ENCODE measurements around the gene CHST6. TPM values are rescaled to one million over a fixed set of nuclear protein-coding genes. Genes with fewer than 3 reads are reported as not detected.

Gene CHST6
- total RNA-seq, 2 donors from 2014 or later = under 0.01 TPM; not detected in 1

DNA sequence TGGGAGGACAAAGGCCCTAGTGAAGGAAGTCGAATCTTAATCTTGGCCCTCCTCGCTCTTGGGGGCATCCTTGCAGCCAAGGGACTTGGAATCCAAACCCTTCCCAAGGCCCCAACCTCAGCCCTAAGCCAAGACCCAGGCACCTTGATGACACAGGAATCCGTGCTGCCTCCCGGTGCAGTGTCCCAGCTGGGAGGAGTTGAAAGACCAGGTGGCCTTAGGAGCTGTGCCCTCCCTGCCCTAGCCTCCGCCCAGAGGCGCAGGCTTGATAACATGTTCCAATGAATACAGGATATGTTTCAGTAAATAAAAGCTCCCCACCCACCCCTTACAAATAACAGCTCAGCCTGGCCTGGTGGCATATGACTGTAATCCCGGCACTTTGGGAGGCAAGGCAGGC, 40.7 kb upstream of the CHST6 start, which contains the start of gene CHST5:
Gene CHST5, minus strand, starts transcription at position 208 of the 400 bp plus-strand sequence. CDS start 5,724 bp downstream, outside the sequence.
- TF ChIP-seq, protein P1, sequence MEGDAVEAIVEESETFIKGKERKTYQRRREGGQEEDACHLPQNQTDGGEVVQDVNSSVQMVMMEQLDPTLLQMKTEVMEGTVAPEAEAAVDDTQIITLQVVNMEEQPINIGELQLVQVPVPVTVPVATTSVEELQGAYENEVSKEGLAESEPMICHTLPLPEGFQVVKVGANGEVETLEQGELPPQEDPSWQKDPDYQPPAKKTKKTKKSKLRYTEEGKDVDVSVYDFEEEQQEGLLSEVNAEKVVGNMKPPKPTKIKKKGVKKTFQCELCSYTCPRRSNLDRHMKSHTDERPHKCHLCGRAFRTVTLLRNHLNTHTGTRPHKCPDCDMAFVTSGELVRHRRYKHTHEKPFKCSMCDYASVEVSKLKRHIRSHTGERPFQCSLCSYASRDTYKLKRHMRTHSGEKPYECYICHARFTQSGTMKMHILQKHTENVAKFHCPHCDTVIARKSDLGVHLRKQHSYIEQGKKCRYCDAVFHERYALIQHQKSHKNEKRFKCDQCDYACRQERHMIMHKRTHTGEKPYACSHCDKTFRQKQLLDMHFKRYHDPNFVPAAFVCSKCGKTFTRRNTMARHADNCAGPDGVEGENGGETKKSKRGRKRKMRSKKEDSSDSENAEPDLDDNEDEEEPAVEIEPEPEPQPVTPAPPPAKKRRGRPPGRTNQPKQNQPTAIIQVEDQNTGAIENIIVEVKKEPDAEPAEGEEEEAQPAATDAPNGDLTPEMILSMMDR (IDR thresholded peaks at IDR 0.05) = no peak
- TF ChIP-seq POLR2A (IDR thresholded peaks at IDR 0.05) = no peak
- no peaks in the 10 kb centered on the region for H3K27me3 ChIP-seq
- H3K27ac ChIP-seq = no peak within 1 kb of the TSS
- no peaks in the 10 kb centered on the region for H3K4me1 ChIP-seq
- no peak within 1 kb of the TSS for H3K4me3 ChIP-seq
- WGBS, 2 donors = 77 to 85% methylated on average over 5 to 7 of the region's 7 CpGs
- no peaks in the 10 kb centered on the region for H3K36me3 ChIP-seq (replicated peaks in 1 of 2; ENCODE audit: insufficient read depth in 1 of 2, low read depth in 2 of 2)
- ATAC-seq = no peak
- intact Hi-C loops (cut with DNase I) = no loop called here
- DNase-seq = no peak
- H3K9me3 ChIP-seq = no peaks in the 10 kb centered on the region

DNA sequence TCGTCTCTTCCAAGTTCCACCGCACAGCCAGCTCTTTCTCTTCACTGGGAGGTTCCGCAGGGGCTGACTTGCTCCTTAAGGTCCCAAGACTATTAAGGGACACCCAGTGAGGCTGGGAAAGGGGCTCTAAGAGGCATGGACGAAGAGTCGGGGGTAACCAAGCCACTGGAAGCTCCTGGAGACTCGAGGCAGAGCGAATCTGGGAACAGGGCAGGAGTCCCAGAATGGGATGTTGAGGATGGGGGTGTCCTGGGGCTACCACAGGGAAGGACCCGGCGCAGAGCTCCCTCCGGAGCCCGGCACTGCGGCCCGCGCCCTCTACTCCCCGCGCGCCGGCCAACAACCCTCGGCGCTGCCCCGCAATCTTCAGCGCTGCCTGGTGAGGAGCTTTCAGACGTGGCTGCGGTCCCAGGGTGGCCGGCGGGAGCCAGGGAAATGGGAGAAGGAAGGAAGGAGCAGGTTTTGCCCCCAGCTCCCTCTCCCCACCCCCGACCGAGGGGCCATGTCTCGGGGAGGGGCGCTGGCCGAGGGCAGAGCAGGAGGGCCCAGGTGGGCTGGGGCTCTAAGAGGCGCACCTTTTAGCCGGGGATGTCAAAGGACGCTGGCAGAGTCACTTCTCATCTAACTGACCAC, 40.1 kb upstream of the CHST6 start:
- no peak for ATAC-seq
- no peak overlapping the region for H3K27ac ChIP-seq
- intact Hi-C loops (cut with DNase I) = no loop called here
- H3K36me3 ChIP-seq (replicated peaks in 1 of 2; ENCODE audit: insufficient read depth in 1 of 2, low read depth in 2 of 2) = no peaks in the 10 kb centered on the region
- no peak for DNase-seq
- H3K27me3 ChIP-seq = no peaks in the 10 kb centered on the region
- H3K4me1 ChIP-seq = no peaks in the 10 kb centered on the region
- WGBS, 2 donors = 66 to 83% methylated on average over 4 to 34 of the region's 34 CpGs
- H3K9me3 ChIP-seq = no peaks in the 10 kb centered on the region
- no peak overlapping the region for H3K4me3 ChIP-seq
- TF ChIP-seq POLR2A (IDR thresholded peaks at IDR 0.05) = no peak
- TF ChIP-seq, protein P1 (IDR thresholded peaks at IDR 0.05) = no peak

DNA sequence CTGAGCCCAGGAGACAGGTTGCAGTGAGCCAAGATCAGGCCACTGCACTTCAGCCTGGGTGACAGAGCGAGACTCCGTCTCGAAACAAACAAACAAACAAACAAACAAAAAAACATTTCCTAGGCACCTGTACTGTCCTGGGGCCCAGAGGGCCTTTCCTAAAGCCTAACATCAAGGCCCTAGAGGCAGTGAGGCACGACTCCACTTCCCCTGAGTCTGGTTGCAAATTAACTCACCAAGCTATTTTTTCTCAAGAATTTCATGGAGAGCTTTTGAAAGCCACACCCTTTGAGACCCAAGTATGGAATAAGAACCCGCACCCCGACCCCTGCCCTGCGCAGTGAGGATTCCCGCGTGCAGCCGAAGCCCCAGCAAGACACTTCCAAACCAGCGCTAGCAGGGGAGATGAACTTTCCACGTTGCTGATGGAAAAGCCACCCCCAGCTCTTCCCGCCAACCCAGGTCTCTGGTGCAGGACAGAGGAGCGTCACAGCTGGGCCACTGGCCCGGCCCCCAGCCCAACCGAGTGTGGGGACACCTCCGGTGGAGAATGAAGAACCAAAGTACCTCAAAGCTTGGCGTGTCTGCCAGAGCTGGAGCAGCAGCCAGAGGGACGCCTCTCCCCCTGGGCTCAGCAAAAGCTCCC, 39.4 kb upstream of the CHST6 start:
- no peaks in the 10 kb centered on the region for H3K4me1 ChIP-seq
- H3K36me3 ChIP-seq (replicated peaks in 1 of 2; ENCODE audit: insufficient read depth in 1 of 2, low read depth in 2 of 2) = no peaks in the 10 kb centered on the region
- intact Hi-C loops (cut with DNase I) = no loop called here
- ATAC-seq (no peak), DNase-seq (no peak)
- H3K27me3 ChIP-seq = no peaks in the 10 kb centered on the region
- H3K27ac ChIP-seq = no peak overlapping the region
- WGBS, 2 donors = 73 to 79% methylated on average over 10 to 19 of the region's 19 CpGs
- no peak overlapping the region for H3K4me3 ChIP-seq
- H3K9me3 ChIP-seq = no peaks in the 10 kb centered on the region
- TF ChIP-seq, protein P1 (IDR thresholded peaks at IDR 0.05) = no peak
- no peak for TF ChIP-seq POLR2A (IDR thresholded peaks at IDR 0.05)

DNA sequence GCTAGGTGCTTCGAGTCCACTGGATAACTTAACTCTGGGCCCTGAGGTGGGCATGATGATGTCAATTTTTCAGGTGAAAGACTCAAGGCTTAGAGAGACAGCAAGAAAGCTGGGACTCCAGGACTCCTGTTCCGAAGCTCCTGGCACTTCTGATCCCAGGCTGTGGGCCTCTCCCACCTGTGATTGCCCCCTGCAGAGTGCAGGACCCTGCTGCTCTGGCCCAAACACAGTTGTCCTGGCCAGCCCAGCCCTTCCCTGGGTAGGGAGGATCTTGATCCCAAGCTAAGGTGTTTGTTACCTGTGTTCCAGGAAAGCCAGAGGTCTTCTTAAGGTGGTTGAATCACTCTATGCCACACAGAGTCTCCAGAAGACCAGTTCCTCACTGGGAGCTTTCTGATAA, 37.5 kb upstream of the CHST6 start:
- no peak for ATAC-seq
- TF ChIP-seq, protein P1 (IDR thresholded peaks at IDR 0.05) = no peak
- no peak for TF ChIP-seq POLR2A (IDR thresholded peaks at IDR 0.05)
- no peak overlapping the region for H3K4me3 ChIP-seq
- peaks cover 4% of the 10 kb centered on the region for H3K4me1 ChIP-seq
- no peaks in the 10 kb centered on the region for H3K9me3 ChIP-seq
- intact Hi-C loops (cut with DNase I) = no loop called here
- H3K27me3 ChIP-seq = no peaks in the 10 kb centered on the region
- no peak for DNase-seq
- H3K27ac ChIP-seq = no peak overlapping the region
- H3K36me3 ChIP-seq (replicated peaks in 1 of 2; ENCODE audit: insufficient read depth in 1 of 2, low read depth in 2 of 2) = no peaks in the 10 kb centered on the region
- WGBS, 2 donors = 71 to 84% methylated on average over 1 to 2 of the region's 2 CpGs
